Astrocyte (in vitro differentiated cells and primary cell): ENCODE results near the gene PHAF1. TPM values are rescaled to one million over a fixed set of nuclear protein-coding genes. Genes with fewer than 3 reads are reported as not detected.

ENCODE experiments used
- DNase-seq: peaks from one replicate; pipeline ENCODE4 v3.0.0-alpha.2; 2010; ENCODE audit warnings: low read depth
- FAIRE-seq: peaks from 2 replicates; lab custom pipeline; 2011; peaks lifted over from hg19 to GRCh38; lab: Jason Lieb, UNC
- H2AFZ ChIP-seq: 2 replicates; pipeline ENCODE4 v1.6.0; 2012; ENCODE audit warnings: low read depth, low read length, inconsistent platforms
- H3K27ac ChIP-seq: 2 replicates; pipeline ENCODE4 v1.5.1; 2011; ENCODE audit warnings: low read depth, low read length, inconsistent platforms
- H3K27me3 ChIP-seq: 2 replicates; pipeline ENCODE4 v1.6.0; 2011; ENCODE audit warnings: low read length, inconsistent platforms; ENCODE audit not compliant: insufficient read depth
- H3K36me3 ChIP-seq: 2 replicates; pipeline ENCODE4 v1.5.1; 2011; ENCODE audit warnings: low read length, inconsistent platforms; ENCODE audit not compliant: insufficient read depth
- H3K4me1 ChIP-seq: 2 replicates; pipeline ENCODE4 v1.5.1; 2011; ENCODE audit warnings: low read length, inconsistent platforms; ENCODE audit not compliant: insufficient read depth
- H3K4me2 ChIP-seq: 2 replicates; pipeline ENCODE4 v1.6.0; 2012; ENCODE audit warnings: low read length, inconsistent platforms
- H3K4me3 ChIP-seq: 2 replicates; pipeline ENCODE4 v1.5.1; 2011; ENCODE audit warnings: low read depth, mild to moderate bottlenecking, low read length, inconsistent platforms; ENCODE audit not compliant: insufficient read depth
- H3K79me2 ChIP-seq: 2 replicates; pipeline ENCODE4 v1.6.0; 2012; ENCODE audit warnings: mild to moderate bottlenecking, low read length, inconsistent platforms; ENCODE audit not compliant: insufficient read depth
- H3K9ac ChIP-seq: 2 replicates; pipeline ENCODE4 v1.6.0; 2012; ENCODE audit warnings: mild to moderate bottlenecking, low read length, inconsistent platforms
- H3K9me3 ChIP-seq: 2 replicates; pipeline ENCODE4 v1.5.1; 2012; ENCODE audit warnings: low read depth, mild to moderate bottlenecking, low read length, inconsistent platforms; ENCODE audit not compliant: insufficient read depth
- H4K20me1 ChIP-seq: 2 replicates; pipeline ENCODE4 v1.6.0; 2012; ENCODE audit warnings: low read length, inconsistent platforms; ENCODE audit not compliant: insufficient read depth
- H3K27ac Mint-ChIP-seq: one replicate; pipeline ENCODE4 v1.8.0; 2021; ENCODE audit warnings: mild to moderate bottlenecking, mixed read lengths; ENCODE audit not compliant: unreplicated experiment
- H3K27me3 Mint-ChIP-seq: one replicate; pipeline ENCODE4 v1.8.0; 2021; ENCODE audit warnings: low read depth, mixed read lengths; ENCODE audit not compliant: unreplicated experiment
- H3K36me3 Mint-ChIP-seq: one replicate; pipeline ENCODE4 v1.8.0; 2021; ENCODE audit warnings: low read depth, mixed read lengths; ENCODE audit not compliant: unreplicated experiment
- H3K4me1 Mint-ChIP-seq: one replicate; pipeline ENCODE4 v1.8.0; 2021; ENCODE audit warnings: low read depth, mixed read lengths; ENCODE audit not compliant: unreplicated experiment
- H3K4me3 Mint-ChIP-seq: one replicate; pipeline ENCODE4 v1.8.0; 2021; ENCODE audit warnings: mild to moderate bottlenecking, moderate library complexity, mixed read lengths; ENCODE audit not compliant: unreplicated experiment
- H3K9me3 Mint-ChIP-seq: one replicate; pipeline ENCODE4 v1.8.0; 2021; ENCODE audit warnings: mild to moderate bottlenecking, mixed read lengths; ENCODE audit not compliant: unreplicated experiment
- CTCF ChIP-seq: IDR thresholded peaks from 2 replicates; pipeline ENCODE4 v1.5.1; 2011; ENCODE audit warnings: low read depth, mild to moderate bottlenecking, inconsistent platforms, low read length, moderate library complexity; ENCODE audit not compliant: insufficient read depth
- EZH2 ChIP-seq: IDR thresholded peaks from 2 replicates; pipeline ENCODE4 v1.6.1; 2012; ENCODE audit warnings: mild to moderate bottlenecking, low read length, inconsistent platforms; ENCODE audit not compliant: insufficient read depth
- total RNA-seq: library from RNA; stranded (reverse); gene quantifications from 2 replicates; pipeline ENCODE4 v1.2.1, GENCODE V29; 2021

PHAF1 gene
- total RNA-seq, 1 donor from 2014 or later = 17.1 TPM

DNA sequence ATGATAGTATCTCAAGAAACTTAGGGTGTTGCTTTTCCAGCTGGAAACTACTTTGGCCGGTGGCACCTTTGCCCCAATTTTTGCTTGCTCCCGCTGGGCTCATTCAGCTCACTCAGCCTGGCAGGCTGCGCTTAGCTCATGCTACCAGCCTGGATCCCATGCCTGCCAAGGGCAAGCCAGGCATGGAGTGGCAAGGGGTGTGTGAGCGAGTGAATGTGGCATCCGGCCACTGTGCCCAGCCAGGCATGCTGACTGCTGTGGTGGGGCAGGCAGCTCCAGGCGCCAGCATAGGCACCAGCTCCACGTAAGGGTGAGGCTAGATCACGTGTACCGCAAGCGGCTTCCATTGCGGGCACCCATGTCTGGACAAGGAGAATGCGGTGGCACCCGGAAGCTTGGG, 31.6 kb downstream of the PHAF1 start:
- H3K4me1 ChIP-seq = no peaks in the 10 kb centered on the region
- Mint-ChIP-seq H3K27ac (no peak overlapping the region), H3K4me1 (no peaks in the 10 kb centered on the region), H3K9me3 (peaks cover 4% of the 10 kb centered on the region), H3K27me3 (no peaks in the 10 kb centered on the region), H3K36me3 (peaks cover 39% of the 10 kb centered on the region), H3K4me3 (no peak overlapping the region)
- no peaks in the 10 kb centered on the region for H3K9me3 ChIP-seq
- FAIRE-seq (no peak), DNase-seq (no peak)
- H3K79me2 ChIP-seq = no peaks in the 10 kb centered on the region
- H3K4me2 ChIP-seq = no peak overlapping the region
- no peak for TF ChIP-seq CTCF
- TF ChIP-seq EZH2 = no peak
- peaks cover 3% of the 10 kb centered on the region for H4K20me1 ChIP-seq
- peaks cover 50% of the 10 kb centered on the region for H3K36me3 ChIP-seq
- H3K27me3 ChIP-seq = no peaks in the 10 kb centered on the region
- H3K4me3 ChIP-seq = no peak overlapping the region
- H2AFZ ChIP-seq = no peak overlapping the region
- H3K9ac ChIP-seq = no peak overlapping the region
- no peak overlapping the region for H3K27ac ChIP-seq

DNA sequence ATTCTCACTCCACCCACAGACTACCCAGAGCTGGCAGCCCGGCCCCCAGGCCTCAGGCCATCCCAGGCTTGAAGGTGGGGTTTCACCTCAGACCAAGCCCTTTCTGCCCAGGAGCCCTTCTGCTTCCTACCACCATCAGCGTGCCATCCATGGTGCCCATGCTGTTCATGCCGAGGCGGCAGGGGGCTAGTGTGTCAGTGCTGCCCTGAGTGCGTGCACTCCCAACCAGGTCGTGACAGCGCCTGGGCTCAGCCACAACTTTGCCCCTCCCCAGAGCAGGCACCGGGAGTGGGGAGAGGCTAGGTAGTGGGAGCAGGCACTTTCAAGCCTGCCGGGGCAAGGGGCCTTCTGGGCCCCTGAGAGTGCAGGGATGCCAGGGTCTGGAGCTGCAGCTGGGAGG, 32.6 kb downstream of the PHAF1 start:
- no peak for TF ChIP-seq EZH2
- no peak for TF ChIP-seq CTCF
- no peaks in the 10 kb centered on the region for H3K4me1 Mint-ChIP-seq
- no peak for FAIRE-seq
- H3K27ac Mint-ChIP-seq = no peak overlapping the region
- no peak overlapping the region for H3K4me2 ChIP-seq
- H3K4me1 ChIP-seq = no peaks in the 10 kb centered on the region
- H3K9me3 Mint-ChIP-seq = peaks cover 4% of the 10 kb centered on the region
- no peak overlapping the region for H3K4me3 Mint-ChIP-seq
- H3K27me3 Mint-ChIP-seq = no peaks in the 10 kb centered on the region
- no peak overlapping the region for H2AFZ ChIP-seq
- no peaks in the 10 kb centered on the region for H3K9me3 ChIP-seq
- peaks cover 9% of the 10 kb centered on the region for H4K20me1 ChIP-seq
- H3K36me3 Mint-ChIP-seq = peaks cover 40% of the 10 kb centered on the region
- no peak overlapping the region for H3K4me3 ChIP-seq
- no peaks in the 10 kb centered on the region for H3K27me3 ChIP-seq
- no peak for DNase-seq
- no peaks in the 10 kb centered on the region for H3K79me2 ChIP-seq
- H3K9ac ChIP-seq = no peak overlapping the region
- H3K27ac ChIP-seq = no peak overlapping the region
- peaks cover 53% of the 10 kb centered on the region for H3K36me3 ChIP-seq

DNA sequence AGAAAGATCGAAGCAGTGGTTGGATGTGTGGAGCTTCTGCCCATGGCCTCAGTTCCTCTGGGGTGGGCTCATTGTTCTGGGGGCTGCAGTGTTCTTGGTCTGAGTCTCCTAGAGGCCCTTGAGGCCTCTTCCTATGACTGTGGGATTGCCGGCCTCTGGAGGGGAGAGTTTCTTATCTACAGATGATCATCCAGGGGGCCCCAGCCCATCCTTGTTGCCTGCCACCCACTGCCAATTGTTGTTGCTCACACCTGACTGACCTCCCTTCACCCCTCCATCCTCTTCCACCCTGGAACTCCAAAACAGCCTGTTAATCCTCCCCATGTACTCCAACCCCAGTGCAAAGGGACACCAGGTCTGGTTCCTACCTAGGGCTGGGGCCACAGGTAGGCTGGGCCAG, 35.2 kb downstream of the PHAF1 start:
- peaks cover 4% of the 10 kb centered on the region for H3K9me3 Mint-ChIP-seq
- FAIRE-seq (no peak), DNase-seq (no peak)
- peaks cover 47% of the 10 kb centered on the region for H3K36me3 Mint-ChIP-seq
- no peaks in the 10 kb centered on the region for H3K79me2 ChIP-seq
- no peak overlapping the region for H2AFZ ChIP-seq
- no peak overlapping the region for H3K27ac Mint-ChIP-seq
- no peak overlapping the region for H3K4me3 ChIP-seq
- peaks cover 2% of the 10 kb centered on the region for H3K4me1 ChIP-seq
- H3K27me3 ChIP-seq = no peaks in the 10 kb centered on the region
- no peak overlapping the region for H3K9ac ChIP-seq
- no peak for TF ChIP-seq CTCF
- H3K4me1 Mint-ChIP-seq = no peaks in the 10 kb centered on the region
- H3K27me3 Mint-ChIP-seq = peaks cover 3% of the 10 kb centered on the region
- H3K27ac ChIP-seq = no peak overlapping the region
- H3K4me2 ChIP-seq = no peak overlapping the region
- H4K20me1 ChIP-seq = peaks cover 23% of the 10 kb centered on the region
- H3K4me3 Mint-ChIP-seq = no peak overlapping the region
- no peaks in the 10 kb centered on the region for H3K9me3 ChIP-seq
- peaks cover 48% of the 10 kb centered on the region for H3K36me3 ChIP-seq
